HG02970 (cell line): ENCODE measurements around the gene IL20.
"Not testable (repeated sequence)": the region's sequence is repeated elsewhere in the genome, so short reads cannot be mapped to it uniquely, and the experiment has no call there.

Experiments used
- ATAC-seq: cut with Tn5 transposase; IDR thresholded peaks from one replicate; pipeline ENCODE4 v1.9.1; 2021; ENCODE audit warnings: mild to moderate bottlenecking, moderate library complexity, moderate number of reproducible peaks; ENCODE audit not compliant: unreplicated experiment, low FRiP score

Gene IL20

DNA sequence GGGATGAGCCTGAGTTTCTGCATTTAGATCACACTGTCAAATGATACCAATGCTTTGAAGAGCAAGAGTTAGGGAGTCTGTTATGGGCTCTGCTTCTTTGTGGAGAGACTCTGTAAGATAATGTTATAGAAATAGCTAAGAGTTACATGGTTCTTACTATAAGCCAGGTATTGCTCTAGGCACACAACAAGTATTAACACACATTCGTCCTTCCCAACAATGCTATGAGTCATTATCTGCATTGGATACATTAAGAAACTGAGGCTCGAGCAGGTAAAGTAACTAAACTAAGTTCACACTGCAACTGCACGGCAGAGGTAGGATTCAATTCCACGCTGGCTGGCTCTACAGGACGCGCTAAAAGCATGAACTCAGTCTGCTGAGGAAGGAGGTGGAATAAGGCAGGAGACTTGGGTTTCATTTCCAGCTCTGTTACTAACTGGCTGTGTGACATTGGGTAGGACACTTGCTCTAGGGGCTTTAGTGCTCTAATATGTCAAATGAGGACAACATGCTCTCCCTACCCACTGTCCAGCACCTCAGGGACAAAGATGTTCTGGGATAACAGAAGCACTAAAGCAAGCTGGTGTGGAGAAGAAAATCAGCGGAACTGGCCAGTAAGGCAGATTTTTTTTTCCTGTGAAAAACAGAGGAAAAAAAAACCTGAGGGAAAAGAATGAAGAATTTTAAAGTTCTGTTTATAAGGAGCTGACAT is 23.7 kb upstream of the IL20 start:
- no peak for ATAC-seq

DNA sequence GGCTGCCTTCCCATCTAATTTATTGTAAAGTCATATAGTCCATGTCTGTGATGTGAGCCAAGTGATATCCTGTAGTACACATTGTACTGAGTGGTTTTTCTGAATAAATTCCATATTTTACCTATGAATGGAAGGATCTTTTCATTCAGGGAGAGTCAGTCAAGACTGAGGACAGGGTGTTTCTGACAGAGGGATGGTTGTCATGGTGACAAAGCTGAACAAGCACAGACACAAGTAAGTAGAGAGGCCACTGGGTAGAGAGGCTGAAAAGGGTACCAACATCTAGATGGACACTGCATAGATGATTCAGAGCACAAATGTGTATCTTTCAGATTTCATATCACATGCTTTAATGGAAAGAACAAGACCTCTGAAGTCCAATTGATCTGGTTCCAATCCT is 22.6 kb upstream of the IL20 start:
- ATAC-seq: no peak

DNA sequence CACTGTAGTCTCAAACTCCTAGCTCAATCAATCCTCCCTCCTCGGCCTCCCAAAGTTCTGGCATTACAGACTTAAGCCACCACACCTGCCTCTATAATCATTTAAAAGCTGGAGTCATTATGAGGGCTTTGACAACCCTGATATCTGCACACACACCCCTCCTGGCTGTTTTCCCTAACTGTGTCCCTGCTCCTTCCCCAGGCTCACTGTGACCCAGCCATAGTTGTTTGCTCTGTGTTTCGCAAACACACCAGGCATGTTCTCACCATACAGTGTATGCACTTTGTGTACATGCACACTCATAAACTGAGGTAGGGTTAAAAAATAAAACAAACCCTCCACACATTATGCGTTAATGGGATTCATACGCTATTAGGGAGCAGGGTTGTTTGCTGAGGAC is 21.8 kb upstream of the IL20 start:
- no peak for ATAC-seq

DNA sequence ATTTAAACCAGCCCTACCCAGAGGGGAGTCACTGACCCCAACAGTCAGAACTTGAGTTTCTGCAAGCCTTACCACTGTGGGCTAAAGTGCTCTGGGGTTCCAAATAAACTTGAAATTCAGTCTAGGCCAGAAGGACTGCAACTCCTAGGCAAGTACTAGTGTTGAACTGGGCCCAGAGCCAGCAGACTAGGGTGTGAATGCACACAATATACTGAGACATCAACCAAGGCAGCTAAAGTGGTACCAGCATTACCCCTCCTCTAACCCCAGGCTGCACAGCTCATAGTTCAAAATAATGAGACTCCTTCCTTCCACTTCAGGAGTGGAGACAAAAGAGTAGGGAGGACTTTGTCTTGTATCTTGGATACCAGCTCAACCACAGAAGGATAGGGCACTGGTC is 18.9 kb upstream of the IL20 start:
- ATAC-seq: no peak

DNA sequence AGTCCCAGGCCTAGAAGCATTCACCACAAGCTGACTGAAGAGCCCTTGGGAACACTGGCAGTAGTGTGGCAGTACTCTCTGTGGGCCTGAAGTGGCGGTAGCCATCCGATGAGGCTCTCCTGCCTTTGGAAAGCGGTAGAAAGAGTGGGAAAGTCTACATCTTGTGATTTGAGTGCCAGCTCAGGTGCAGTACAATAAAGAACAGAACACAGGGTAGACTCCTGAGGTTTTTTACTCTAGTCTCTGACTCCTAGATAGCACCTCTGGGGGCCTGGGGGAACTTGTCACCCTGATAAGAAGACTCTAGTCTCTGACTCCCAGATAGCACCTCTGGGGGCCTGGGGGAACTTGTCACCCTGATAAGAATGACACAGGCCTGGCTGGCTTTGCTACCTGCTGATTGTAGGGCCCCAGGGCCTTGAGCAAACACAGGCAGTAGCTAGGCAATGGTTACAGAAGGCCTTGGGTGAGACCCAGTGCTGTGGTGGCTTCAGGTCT is 18.0 kb upstream of the IL20 start:
- no peak for ATAC-seq

DNA sequence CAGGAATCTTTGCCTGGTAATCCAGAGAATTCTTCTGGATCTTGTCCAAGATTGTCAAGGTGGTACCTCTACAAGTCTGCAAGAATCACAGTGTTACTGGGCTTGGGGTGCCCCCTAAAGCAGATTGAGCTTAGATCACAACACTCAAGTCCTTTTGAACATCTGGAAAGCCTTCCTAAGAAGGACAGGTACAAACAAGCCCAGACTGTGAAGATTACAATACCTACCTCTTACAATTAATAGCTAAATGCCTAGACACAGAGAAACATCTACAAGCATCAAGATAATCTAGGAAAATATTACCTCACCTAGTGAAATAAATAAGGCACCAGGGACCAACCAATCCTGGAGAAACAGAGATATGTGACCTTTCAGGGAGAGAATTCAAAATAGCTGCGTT is 17.5 kb upstream of the IL20 start:
- ATAC-seq: no peak

DNA sequence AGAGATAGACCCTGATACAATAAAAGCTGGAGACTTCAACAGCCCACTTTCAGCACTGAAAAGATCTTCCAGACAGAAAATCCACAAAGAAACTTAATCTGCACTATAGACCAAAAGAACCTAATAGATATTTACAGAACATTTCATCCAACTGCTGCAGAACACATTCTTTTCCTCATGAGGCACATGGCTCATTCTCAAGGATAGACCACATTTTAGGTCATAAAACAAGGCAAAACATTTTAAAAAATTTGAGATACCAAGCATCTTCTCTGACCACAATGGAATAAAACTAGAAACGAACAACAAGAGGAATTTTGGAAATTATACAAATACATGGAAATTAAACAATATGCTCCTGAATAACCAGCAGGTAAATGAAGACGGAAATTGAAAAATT is 15.0 kb upstream of the IL20 start:
- no peak for ATAC-seq

DNA sequence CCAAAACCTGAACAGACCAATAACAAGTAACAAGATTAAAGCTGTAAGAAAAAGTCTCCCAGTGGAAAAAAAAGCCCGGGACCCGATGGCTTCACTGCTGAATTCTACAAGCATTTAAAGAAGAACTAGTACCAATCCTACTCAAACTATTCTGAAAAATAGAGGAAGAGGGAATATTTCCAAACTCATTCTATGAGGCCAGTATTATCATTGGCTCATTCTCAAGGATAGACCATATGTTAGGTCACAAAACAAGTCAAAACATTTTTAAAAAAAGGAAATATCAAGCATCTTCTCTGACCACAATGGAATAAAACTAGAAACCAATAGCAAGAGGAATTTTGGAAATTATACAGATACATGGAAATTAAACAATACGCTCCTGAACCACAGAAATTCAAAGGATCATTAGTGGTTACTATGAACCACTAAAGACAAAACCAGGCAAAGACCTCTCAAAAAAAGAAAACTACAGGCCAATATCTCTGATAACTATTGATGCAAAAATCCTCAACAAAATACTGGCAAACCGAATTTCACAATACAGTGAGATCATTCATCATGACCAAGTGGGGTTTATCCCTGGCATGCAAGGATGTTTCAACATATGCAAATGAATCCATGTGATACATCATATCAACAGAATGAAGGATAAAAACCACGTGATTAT is 13.9 kb upstream of the IL20 start:
- no peak for ATAC-seq

DNA sequence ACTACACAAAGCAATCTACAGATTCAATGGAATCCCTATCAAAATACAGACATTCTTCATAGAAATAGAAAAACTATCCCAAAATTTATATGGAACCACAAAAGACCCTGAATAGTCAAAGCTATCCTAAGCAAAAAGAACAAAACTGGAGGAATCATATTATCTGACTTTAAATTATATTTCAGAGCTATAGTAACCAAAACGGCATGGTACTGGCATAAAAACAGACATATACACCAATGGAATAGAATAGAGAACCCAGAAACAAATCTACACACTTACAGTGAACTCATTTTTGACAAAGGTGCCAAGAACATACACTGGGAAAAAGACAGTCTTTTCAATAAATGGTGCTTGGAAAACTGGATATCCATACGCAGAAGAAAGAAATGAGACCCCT is 12.8 kb upstream of the IL20 start:
- ATAC-seq: not testable (repeated sequence)

DNA sequence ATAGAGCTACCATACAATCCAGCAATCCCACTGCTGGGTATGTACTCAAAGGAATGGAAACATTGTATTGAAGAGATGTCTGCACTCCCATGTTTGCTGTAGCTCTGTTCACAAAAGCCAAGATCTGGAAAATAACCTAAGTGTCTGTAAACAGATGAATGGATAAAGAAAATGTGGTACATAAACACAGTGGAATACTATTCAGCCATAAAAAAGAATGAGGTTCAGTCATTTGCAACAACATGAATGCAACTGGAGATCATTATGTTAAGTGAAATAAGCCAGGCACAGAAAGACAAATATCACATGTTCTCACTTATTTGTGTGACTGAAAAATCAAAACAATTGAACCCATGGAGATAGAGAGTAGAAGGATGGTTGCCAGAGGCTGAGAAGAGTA is 11.7 kb upstream of the IL20 start:
- not testable (repeated sequence) for ATAC-seq

DNA sequence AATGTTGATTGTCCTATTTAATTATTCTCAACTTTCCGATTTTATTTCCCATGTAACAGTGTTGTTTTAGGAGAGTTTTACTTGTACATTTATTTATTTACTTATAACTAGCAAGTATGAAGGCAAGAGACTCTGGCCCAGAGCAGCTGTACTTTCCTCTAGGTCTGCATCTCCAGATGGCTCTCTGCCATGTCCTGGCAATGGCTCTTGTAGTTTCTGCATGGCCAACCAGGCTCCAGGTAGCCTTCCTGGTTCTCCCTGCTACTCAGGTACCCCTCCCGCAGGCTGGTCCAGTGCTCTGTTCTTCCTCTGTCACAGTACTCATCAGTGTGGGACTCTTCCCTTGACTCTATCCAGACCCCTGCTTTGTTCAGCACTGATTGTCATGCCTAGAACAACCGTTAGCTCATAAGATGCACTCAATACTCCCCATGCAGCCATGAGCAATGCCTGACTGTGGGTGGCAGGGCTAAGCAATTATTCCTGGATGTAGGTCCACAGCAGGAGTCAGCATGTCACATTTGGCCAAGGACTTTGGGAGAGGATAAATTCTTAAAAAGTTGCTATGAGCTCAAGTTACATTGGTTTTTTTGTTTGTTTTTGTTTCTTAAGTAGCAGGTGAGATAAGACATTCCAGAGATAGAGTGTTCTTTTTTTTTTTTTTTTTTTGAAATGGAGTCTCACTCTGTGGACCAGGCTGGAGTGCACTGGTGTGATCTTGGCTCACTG is 10.9 kb upstream of the IL20 start:
- no peak for ATAC-seq

DNA sequence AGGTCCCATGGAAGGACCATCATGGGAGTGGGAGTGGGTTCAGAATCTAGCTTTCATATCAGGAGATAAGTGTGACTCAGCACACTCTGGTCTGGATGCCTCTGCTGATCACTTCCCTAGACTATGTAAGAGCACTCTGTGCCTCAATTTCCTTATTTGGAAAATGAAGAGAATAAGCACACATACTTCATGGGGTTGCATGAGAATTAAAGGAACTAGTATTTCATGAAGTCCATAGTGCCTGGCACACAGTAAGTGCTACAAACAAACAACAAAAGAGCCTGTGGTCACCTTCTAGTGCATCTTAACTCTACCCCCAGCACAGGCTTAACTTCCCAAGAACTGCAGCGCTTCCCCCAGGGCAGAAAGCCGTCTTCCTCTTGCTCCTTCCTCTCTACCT is 9.6 kb upstream of the IL20 start:
- ATAC-seq: no peak

DNA sequence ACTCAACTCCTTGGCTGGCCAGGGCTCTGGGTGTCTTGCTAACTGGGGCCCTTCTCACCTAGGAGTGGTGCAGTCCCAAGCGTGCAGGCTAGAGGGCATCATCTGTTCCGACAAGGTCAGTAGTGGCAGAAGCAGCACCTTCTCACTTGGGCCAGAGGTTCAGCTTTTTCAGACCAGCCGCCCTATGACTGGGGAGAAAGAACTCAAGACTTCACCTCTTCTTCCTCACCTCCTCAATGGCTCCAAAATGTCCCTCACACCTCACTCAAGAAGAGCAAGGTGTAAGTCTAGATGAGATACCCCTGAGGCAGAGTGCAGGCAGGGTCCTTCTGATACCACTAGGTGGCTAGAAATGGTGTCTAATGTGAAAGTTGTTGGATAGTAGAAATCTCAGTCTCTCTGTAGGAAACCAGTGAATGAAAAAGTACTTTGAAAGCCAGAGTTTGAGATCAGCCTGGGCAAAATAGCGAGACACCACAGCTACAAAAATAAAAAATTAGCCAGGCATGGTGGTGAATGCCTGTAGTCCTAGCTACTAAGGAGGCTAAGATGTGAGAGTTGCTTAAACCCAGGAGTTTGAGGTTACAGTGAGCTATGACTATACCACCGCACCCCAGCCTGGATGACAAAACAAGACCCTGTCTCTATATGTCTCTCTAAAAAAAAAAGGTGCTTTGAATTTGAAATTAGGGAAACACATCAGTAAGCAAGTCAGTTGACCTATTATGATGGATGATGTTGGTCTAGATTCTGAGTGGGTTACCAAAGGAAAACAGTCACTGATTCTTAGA is 8.6 kb upstream of the IL20 start:
- no peak for ATAC-seq

DNA sequence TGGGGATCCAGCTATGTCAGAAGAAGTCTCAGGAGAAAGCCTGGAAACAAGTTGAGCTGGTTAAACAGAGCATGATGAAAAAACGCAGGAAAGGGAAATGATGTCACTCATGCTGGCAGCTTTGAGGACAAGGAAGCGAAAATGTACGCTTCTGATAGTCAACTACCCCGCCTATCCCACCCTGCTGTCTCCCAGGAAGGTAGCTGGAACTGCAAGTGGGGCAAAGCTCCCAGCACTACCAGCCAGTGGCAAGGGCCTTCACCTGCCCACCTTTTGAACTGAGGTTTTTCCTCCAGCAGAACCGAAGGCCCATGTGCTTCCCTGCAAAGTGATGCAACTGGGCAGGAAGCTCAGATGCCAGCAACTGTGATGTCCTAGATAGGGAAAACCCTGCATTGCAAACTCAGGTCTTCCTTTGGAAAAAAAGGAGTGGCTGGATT is 6.3 kb upstream of the IL20 start:
- no peak for ATAC-seq

DNA sequence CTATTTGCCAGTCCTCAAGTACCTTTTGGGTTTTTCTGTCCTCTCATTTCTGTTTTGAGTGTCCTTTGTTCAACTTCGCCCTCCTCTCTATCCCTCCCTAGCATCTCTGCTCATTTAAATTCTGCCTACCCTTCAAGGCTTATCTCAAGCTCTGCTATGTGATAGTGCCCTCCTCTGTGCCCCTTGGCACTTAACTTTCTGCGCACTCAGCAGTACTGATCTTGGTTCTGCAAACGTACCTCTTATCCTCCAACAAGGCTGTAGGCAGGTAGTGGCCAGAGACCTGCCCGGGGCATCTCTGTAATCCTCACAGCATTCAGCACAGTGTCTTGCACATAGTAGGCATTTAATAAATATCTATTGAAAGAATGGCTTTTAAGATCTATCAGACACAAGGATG is 5.3 kb upstream of the IL20 start:
- ATAC-seq: no peak

DNA sequence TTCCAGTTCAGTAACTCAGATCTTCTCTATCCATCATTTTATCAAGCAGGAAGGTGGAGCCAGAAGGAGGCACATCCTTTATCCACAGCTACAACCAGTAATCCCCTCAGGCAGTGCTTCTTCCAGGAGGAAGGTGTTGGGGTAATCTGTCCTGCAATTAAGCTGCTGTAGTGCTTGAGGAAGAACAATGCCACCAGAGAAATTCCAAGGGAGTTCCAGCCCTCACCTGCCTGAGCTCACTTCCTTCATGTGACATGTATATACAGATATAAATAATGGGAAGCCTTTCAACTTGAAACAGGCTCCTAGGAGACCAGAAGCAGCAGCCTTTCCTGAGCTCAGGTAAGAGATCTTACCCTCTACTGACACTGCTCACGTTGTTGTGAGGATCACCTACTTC is 2.2 kb upstream of the IL20 start:
- ATAC-seq: no peak

DNA sequence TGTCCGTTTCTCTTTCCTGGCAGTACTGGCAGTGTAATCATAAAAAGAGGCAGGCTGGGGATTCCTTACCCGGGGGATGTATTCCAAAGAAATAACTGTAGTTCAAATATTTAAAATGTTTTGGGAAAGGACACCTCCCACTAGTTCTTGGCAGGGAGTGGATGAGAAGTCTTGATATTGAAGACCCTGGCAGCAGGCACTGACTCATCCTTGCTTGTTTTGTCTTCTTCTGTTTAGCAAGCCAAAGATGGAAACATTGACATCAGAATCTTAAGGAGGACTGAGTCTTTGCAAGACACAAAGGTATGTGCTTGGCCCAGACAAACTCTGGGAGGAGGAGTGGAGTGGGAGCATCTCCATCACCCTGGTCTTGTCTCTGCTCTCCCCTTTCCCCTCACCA is 639 bp downstream of the IL20 start:
- no peak for ATAC-seq

DNA sequence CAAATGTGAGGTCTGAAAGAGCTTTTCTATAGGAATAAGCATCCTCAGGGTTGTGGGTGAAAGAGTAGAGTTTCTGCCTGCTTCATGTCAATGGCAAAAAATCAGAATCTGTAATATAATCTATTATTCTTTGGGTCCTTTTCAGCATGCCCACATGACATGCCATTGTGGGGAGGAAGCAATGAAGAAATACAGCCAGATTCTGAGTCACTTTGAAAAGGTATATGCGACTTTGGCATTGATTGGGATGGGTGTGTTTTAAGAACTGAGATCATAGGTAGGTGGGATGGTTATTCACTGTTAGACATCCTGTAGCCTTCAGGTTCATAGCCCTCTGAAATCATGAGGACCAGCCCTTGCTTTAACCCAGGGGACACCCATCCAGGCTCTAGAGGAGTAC is 1.8 kb downstream of the IL20 start:
- ATAC-seq: no peak

DNA sequence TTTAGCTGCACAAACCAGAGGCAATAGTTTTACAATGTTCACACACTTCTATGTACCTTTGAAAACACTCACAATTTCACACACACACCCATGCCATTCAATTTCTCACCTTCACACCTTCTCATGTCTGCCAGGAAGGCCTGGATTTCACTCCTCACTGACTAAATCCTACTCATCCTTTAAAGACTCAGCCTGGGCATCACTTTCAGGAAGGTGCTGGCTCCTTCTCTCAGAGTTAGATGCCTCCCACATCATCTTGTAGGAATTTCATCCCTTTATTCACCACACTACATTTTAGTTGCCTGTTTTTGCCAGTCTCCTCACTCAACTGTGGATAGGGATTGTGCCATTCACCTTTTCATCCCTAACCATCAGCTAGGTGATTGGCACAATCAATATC is 2.3 kb downstream of the IL20 start:
- ATAC-seq: no peak

DNA sequence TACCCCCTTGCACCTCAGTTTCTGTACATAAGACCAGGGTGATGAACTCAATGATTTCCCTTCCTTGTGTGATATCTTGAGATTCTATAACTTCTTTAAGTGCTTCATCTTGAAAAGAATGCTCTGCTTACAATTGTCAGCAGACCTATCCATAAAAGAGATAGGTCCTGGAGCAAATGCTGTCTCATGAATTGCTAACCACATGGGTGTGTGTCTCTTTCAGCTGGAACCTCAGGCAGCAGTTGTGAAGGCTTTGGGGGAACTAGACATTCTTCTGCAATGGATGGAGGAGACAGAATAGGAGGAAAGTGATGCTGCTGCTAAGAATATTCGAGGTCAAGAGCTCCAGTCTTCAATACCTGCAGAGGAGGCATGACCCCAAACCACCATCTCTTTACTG is 2.8 kb downstream of the IL20 start:
- no peak for ATAC-seq

DNA sequence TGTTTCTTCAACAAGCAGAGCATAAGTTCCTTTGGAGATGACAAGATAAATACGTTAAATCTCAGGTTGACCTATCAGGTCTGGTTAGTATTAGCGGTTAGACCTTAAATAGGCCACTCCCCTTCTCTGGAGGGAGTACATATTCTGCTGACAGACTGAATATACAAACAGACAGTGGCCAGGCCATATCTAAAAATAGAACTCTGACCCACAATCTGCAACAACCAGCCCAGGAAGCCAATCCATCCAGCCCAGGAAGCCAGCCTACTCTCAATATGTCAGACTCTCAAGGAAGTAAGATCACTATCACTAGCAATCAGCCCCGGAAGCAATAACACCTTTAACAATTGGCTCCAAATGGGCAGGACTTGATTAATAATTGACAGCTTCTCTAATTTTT is 6.7 kb downstream of the IL20 start:
- no peak for ATAC-seq
